Measurements from ENCODE around the gene PCGF6.

Gene PCGF6

GRCh38 chr10:103254538-103255325 is 96.2 kb downstream of the PCGF6 start:
- DNase-seq, result no peak

- no peak for DNase-seq
These were observed 96.8 kb downstream of the PCGF6 start for GRCh38 chr10:103254113-103254512.
